Stimulated activated CD4-positive, alpha-beta T cell treated with anti-CD3 and anti-CD28 coated beads, Interleukin-2, amount 100 ng/mL, for 48 hours (primary cell): ENCODE data around the gene SP140L.
"Not testable (repeated sequence)": the region's sequence is repeated elsewhere in the genome, so short reads cannot be mapped to it uniquely, and the experiment has no call there.

Source experiments
- DNase-seq, 2 donors: peaks; one replicate each; pipeline ENCODE4 v3.0.0-alpha.2; 2020

Gene SP140L

DNA sequence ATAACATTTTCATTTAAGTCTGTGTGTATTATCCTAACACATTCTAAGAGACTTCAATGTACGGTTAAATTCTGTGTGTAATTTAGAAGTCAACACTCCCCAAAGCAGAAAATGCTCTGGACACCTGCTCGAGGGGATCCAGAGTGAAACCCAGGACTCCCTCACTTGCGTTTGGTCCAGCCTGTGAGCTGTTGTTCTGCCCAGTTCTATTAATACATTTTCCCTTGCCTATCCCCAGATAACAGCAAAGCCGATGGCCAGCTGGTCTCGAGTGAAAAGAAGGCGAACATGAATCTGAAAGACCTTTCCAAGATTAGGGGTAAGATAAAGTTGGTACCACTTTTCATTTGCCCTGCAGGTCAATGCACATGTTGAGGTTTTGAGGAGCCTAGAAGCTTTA lies 58.0 kb downstream of the SP140L start:
- no peak for DNase-seq

DNA sequence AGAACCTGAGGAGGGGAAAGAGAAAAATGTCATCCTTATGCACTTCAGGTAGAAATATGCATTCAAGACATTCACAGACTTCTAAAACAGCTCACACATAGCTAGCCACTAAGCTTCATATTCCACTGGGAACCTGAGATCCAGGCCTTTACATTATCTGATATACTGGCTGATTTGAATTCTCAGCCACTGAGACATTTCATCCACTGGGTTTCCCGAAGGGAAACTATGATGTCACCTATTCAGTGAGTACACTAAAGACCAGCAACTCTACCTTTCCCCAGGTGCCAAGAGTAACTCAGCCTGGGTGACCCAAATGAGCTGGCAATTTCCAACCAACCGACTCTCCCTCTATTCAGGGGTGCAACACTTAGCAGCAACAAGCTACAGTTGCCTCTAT lies 67.3 kb downstream of the SP140L start:
- DNase-seq: no peak

DNA sequence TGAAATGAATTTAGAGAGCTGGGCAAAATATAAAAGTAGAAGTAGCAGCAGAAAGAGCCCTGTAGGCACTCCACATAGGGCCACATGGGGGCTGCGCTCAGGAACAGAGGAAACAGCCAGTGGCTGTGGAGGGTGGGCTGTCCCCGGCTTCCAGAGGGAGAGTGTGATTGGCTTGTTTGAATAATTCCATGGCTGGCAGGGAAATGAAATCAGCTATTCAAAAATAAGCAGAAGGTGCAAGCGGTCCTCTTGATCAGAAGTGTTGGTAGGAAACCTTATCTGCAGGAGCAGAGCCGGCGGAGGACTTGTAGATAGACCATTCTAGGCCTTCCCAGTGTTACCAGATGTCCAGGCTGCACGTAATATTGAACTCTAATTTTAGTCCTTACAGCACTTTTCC lies 71.7 kb downstream of the SP140L start:
- not testable (repeated sequence) for DNase-seq

DNA sequence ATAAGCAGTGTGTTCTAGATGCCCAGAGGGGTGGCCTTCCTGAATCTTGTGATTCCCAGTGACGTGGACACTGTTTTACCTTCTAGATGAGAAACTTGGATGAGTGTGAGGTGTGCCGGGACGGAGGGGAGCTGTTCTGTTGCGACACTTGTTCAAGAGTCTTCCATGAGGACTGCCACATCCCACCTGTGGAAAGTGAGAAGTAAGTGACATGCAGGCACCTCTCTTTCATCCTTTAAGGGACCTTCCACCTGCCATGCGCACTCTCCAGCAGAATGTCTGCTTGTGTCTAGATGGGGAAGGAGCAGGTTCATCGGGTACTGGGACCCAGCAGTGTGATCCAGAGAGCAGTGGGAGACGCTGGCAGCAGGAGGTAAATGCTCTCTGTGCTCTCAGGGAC lies 73.0 kb downstream of the SP140L start:
- no peak for DNase-seq

DNA sequence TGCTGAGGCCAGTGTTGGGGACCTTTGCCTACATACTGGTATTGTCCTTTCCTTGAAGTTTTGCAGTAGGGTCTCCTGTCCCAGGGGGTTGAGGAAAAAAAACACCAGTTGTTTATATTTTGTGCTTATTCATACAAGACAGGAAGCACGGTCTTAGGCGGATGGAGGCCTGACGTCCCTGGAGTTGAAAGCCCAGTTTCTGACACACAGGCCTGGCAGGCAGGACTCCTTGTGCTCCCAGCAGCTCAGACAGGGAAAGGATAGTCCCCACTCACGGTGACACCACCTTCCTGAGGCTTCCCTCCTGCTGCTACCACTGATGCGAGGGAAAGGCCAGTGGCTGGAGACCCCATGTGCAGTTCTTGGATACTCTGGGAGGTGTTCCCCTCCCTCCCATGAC lies 73.5 kb downstream of the SP140L start:
- no peak for DNase-seq

DNA sequence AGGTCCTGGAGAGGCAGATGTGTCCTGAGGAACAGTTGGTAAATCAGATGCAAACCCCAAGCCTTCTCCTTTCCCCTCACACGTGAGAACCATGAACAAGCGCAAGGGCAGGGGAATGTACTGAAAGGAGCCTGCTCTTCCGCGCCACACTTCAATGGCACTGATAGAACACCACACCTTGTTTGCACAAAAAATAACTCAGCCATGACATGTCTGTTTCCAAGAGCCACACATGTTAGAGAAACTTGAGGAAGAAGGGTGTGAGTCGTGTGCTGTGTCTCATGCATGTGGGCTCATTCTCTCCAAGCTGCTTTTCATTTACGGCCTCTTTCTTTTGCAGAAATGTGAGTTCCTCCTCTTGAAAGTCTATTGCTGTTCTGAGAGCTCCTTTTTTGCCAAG lies 74.0 kb downstream of the SP140L start:
- not testable (repeated sequence) for DNase-seq

DNA sequence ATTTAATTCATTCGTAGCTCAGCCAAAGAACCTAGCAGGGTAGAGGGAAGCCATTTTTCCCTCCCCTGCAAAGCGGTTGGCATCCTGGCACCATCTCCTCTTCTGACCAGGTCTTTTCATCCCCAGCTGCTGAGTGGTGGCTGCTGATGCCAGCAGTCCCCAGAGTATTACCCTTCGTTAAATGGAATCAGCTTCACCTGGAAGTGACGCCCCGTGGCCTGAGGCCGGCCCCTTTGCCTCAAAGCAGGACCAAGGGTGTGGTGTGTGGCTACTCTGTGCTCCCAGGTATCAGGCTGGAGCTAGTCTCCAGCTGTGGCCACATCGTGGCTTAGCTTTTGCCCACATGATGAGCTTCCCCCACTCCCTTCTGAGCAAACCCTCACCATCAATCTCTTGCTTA lies 76.8 kb downstream of the SP140L start:
- no peak for DNase-seq

DNA sequence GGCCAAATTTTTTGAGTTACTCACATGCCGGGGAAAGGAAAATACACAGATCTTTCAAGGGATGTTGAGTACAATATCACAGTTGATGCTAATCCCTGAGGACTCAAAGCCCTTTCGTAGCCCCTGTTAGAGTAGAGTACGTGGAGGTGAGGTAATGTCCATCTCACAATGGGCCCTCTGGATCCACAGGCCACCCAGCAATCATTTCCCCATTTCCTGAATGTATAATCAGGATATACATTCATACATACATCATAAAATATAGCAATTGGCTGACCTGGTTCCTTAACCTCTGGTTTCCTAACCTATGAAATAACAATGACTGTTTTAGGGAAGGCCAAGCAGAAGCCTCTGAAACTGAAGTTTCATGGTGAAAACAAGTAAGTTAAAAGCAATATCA lies 78.8 kb downstream of the SP140L start:
- no peak for DNase-seq

DNA sequence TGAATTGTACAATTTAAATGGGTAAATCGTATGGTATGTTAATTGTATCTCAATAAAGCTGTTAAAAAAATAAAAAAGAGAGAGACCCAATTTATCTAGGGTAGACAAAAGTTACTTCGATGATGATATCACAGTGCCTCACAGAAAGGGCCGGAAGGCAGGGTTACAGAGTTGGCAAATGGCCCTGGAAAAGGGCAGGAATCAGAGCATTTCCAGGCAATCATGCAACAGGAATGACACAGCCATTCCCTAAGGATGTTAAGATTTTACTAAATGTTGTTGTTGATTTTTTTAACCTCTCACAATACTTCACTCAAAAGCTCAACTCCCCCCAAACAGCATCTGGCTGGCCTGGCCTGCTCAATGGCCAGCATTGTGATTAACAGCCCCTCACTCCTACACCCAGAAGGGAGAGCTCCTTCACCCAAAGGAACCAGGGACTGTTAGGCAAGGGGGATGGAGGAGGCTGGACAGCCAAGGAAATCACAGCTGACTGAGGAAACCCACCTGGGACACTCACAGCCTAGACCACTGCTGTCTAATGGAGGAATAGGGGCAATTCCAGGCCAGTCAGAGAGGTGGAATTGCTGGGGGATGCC lies 81.3 kb downstream of the SP140L start:
- no peak for DNase-seq

DNA sequence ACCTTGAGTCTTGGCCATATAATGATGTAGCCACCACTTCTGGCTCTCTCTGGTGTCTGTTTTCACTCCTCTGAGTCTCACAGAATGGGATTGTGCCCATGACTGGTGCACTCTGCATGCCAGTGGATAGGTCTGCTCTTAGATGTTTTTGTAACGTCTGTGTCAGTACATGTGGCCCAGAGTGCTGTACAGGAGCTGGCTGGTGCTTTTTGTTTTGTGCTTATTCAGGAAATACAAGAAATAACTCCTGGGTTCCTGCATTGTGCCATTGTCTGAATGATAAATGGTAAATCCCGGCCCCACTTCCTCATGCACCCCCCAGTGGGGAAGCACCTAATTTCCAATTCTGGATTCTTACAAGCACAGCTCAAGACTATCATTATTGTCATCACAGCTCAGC lies 82.3 kb downstream of the SP140L start:
- DNase-seq: not testable (repeated sequence)

DNA sequence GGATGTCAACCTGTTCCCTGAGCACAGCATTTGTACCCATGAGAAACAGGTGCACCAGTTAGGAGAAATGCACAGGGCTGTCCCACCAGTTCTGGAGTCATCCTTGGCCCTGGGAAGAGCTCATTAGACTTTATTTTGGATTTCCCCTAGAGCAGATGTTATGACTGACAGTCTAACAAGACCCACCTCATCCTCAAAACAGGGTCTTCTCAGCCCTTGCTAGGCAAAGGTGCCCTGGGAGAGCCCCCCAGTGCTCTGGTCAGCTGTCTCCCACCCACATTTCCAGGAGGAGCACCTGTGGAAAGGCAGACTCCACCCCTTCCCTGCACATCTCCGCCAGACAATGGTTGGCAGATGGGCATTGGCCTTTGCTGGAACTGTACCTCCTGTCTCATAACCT lies 83.3 kb downstream of the SP140L start:
- no peak for DNase-seq

DNA sequence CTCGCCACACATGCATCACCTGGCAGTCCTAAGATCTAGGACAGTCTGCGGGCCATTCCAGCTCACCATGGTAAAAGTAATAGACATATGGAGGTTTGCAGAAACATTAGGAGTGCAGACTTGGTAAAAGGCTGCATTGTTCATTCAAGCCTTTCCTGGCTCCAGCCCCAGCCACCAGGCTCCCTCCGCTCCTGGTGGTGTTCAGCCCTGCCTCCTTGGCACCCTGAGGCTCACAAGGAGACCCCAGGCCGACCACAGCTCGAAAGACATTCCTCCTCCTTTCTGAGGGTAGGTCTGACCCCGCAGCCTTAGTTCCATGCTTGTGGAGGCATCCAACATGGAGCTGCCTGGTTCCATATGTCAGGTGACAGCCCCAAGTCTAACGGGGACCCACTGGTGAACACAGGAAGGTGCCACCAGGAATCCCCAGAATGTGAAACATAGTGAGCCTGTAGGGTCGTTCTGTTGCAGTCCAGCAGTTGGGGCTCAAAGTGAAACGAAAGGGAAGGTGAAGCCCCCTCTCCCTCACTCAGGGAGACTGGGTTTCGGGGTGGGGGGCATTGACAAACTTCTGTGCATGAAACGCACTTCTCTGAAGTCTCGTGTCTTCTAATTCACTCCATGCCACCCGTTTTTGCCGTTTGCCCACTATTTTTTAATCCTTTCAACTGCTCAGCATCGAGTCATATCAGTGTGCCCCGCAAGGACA lies 84.0 kb downstream of the SP140L start:
- no peak for DNase-seq

DNA sequence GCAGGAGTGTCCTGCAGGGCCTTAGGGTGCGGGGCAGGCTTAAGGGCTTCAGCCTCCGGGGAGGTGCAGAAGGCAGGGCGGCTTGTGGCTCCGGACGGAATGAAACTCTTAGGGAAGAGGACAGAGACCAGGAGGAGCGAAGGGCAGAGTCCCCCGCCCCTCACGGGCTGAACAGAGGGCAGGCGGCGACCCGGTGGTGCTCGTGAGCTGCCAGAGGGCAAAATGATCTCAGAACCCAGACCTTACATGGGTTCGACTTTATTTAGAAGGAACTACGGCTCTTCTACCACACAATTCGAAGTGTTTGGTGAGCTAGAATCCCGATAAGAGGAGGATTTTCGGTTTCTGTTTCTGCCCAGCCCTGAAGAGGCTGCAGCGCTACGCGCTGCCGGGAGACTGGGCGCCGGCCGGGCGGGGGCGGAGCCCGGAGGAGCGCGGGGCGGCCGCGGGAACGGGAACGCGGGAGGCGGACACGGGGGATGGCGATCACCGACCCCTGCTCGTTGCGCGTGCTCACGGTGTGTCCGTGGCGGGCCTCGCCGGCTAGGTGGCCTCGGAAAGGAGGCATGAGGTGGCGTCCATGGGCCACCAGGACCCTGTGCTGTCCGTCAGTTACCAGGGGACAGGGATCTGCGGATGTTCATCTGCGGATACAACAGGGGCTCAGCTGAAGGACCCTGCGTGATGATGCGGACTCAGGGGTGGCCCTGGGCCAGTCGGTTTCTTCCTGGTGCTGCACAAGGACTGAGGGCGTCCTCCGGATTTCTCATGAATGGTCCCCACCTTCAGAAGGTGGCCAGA lies 84.8 kb downstream of the SP140L start:
- DNase-seq: peak; percentile 49 to 51

DNA sequence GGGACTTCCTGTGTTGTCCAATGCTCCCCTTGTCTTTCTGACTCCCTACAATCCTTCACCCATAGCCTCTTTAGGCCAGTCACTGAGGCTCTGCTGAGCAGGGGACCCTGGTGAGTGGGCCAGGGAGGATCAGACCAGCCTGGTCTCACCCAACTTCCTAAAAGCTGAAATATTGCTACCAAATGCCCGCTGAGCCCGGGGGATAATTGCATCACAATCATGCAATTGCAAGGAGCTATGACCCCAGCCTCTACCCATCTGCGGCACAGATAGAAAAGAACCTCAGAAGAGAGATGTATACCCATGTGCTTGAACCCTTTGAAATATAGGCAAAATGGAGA lies 85.3 kb downstream of the SP140L start:
- no peak for DNase-seq

DNA sequence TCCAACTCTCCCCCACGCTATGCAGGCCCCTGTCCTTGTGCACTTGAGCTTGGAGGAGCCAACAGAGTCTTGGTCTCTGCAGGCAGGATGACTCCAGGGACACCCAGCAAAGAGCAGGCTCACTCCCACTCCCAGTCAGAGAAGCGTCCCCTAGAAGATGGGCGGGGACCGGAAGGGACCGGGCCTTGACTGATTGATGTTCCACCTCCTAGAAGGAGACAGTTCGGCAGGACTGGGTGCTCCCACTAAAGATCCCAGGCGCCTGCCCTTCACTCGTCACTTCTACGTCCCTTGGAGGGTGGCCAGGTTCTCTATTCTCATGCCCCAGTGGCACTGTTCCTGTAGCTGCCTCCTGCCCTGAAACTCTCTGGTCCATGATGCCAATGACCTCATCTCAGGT lies 85.9 kb downstream of the SP140L start:
- no peak for DNase-seq

DNA sequence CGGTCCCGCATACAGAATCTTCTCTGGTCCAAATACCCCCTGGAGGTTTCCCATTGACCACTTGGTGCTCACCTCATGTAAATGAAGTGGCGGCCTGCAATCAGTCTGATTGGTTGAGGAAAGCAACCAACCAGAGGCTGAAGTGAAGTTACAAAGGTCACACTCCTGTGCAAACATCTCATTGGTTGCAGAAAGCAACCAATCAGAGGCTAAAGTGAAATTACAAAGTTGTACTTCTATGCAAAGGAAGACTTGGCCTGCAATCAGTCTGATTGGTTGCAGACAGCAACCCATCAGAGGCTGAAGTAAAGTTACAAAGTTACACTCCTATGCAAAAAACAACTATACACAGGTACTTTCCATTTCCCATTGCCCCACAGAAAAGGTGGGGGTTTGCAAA lies 86.5 kb downstream of the SP140L start:
- DNase-seq: no peak

DNA sequence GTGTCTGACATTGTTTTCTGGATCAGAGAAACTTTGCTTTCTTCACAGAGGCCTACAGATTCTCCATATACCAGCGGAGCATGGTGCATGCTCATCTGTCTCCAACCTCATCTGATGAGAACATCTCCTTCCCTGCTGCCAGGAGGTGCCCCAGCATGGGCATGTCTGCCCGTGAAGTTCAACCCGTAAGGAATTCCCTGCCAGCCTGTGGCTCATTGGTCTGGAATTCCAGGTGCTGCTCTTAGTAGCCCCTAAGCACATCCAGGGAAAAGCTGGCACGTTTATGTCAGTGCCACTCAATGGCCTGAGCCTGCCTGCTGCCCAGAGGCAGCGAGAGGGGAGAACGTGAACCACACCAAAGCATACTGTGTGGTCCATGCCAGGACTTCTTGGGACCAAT lies 87.3 kb downstream of the SP140L start:
- DNase-seq: no peak

DNA sequence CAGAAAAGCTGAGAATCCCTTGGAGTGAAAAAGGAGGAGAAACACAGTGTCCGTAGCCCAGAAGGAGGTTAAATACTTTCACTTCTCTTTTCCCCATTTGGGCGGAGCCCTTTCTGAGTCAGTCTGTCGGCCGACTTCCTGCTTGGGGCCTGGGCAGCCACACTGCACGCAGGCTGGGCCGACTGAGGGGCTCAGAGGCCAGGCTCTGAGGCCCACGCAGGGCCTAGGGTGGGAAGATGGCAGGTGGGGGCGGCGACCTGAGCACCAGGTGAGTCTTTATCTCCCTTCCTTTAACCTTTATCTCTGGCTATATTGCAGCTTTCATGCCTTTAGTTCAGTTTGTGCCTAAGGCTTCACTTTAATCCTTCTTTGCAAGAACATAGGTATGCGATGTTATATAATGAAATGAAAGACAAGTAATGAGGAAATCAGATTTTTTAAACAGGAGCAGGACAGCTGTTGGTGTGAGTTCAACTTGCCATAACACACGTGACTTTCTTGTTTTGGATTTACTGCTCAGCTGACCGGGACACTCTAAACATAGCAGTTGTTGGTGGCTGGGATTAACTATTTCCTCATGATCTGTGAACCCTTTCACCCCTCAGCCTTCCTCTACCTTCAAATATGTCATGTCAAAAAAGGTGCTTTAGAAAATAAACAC lies 89.2 kb downstream of the SP140L start, which contains the start of gene SP100:
SP100 (plus strand) TSS at position 141 of the 661 bp plus-strand sequence; CDS start at position 237, 96 bp downstream.
- peak; percentile 59 to 63 for DNase-seq

DNA sequence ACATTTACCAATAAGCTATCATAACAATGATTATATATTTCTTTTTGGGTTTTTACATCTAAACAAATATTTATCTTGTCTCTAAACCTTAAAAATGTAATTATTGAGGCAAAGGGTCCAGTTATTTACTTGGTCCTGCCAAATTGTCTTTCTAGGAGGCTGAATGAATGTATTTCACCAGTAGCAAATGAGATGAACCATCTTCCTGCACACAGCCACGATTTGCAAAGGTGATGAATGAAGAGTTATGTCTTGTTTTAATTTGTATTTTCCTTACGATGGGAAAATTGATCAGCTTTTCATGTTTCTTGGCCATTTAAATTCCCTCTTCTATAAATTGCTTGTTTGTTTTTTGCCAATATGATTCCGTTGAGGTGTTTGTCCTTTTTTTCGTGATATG lies 90.4 kb downstream of the SP140L start:
- no peak for DNase-seq

DNA sequence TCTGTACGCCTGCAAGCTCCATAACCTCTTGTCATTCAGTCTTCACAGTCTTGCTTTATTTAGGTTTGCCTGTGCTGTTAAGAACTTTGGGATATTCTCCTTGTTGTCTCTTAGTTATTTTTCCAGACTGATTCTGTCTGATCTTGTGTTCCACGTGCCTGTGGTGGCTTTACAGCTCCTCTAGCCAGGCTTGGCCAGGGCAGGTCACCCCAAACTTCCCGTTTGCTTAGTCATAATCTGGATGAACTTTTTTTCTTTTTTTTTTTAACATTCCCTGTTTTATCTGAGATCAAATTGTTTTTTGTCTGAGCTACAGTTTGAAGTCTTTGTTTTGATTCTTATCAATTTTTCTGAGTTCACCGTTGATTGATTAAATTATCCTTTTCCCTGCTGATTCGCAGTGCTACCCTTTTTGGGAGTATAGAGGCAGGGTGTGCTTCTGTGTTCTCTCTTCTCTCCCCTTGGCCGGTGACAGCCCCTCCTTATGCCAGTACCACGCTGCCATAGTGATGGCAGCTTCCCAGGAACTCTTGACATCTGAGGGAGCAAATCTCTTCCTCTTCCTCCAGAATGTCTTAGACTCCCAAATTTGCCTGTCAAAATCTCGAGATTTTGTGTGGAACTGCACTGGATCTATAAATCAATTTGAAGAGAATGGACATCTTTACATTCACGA lies 91.5 kb downstream of the SP140L start:
- DNase-seq: no peak

DNA sequence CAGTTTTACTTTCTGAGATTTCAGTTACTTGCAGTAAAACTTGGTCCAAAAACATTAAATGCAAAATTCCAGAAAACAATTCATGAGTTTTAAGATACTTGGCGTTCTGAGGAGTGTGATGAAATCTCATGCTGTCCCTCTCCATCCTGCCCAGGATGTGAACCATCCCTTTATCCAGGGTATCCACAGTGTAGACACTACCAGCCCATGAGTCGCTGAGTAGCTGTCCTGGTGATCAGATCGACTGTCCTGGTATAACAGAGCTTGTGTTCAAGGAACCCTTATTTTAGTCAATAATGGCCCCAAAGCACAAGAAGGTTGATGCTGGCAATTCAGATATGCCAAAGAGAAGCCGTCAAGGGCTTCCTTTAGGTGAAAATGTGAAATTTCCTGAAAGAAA lies 92.2 kb downstream of the SP140L start:
- DNase-seq: no peak

DNA sequence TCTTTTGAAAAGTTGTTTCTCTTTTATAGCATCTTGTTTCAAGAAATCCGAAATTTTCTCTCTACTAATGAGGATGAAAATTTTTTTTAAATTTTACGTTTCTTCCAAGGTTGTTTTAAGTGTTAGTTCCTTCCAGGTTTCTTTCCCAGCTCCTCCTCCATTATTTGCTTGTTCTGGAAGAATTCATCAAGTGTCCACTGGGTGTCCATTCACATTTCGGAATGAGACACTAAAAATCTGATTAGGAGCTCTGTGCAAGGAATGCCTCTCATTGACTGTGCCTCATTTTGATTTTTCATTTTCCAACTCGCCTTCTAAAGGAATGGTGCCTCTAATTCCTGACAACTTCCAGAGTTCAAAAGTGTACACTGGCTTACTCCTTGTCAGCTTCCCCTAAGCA lies 95.2 kb downstream of the SP140L start:
- no peak for DNase-seq

DNA sequence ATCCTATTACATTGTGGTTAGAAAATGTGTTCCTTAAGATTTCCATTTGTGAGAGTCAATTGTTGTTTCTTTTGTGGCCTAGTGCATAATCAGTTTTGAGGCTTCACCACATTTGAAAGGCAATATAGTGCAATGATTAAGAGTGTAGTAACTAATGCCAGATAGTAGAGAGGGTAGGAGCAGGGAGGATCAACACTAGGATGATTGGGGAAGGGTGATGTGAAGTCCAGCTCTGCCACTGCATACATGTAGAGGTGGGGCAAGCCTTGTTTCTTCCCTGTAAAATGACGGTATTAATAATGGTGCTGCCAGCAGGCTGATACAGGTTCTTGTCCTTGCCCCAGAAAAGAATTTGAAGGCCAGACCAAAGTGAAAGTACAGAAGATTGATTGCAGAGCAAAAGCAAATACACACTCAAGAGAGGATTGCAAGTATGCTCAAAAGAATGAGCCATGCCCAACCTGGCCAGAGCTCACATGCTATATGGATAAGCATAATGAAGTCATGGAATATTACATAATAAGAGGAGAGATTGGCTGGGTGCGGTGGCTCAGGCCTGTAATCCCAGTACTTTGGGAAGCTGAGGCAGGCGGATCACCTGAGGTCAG lies 97.0 kb downstream of the SP140L start:
- no peak for DNase-seq
